ENCODE data around the gene ANXA4. TPM values are rescaled to one million over a fixed set of nuclear protein-coding genes. Genes with fewer than 3 reads are reported as not detected.
A peak's percentile ranks its signal among the peaks of the same experiment; 100 is the strongest.

The ANXA4 gene
- total RNA-seq, 1 experiment from 2014 or later = 92.0 TPM

GRCh38 chr2:69774984-69775982 is 33.3 kb downstream of the ANXA4 start:
- BruUV-seq (replicated peaks) = no TSS peak
- Mint-ChIP-seq H3K27me3 (ENCODE audit: insufficient read depth, unreplicated experiment) (no peaks in the 10 kb centered on the region), H3K36me3 (ENCODE audit: insufficient read depth, unreplicated experiment) (peaks cover 9% of the 10 kb centered on the region), H3K4me3 (ENCODE audit: unreplicated experiment) (no peak overlapping the region), H3K27ac (ENCODE audit: unreplicated experiment) (peak overlapping the region; percentile 51), H3K4me1 (ENCODE audit: low read depth, unreplicated experiment) (peaks cover 23% of the 10 kb centered on the region), H3K9me3 (ENCODE audit: unreplicated experiment) (no peaks in the 10 kb centered on the region)
- POLR2A ChIA-PET = no interaction called here
- CTCF ChIA-PET = no interaction called here
- peaks cover 11% of the 10 kb centered on the region for H3K9me3 ChIP-seq
- H3K4me1 ChIP-seq = peaks cover 42% of the 10 kb centered on the region
- no peaks in the 10 kb centered on the region for H3K27me3 ChIP-seq (replicated peaks; ENCODE audit: control insufficient read depth, insufficient read depth, low read length)
- H3K4me3 ChIP-seq (ENCODE audit: low read depth, low read length) = no peak overlapping the region
- 0 out of 2 replicates have a peak, but pooled peaks cover 1% of the 10 kb centered on the region for H3K36me3 ChIP-seq (ENCODE audit: control insufficient read depth, insufficient read depth, low read length)
- no peak for DNase-seq
- intact Hi-C loops (cut with micrococcal nuclease; ENCODE audit: unreplicated experiment) = no loop called here
- TF ChIP-seq, protein P1, sequence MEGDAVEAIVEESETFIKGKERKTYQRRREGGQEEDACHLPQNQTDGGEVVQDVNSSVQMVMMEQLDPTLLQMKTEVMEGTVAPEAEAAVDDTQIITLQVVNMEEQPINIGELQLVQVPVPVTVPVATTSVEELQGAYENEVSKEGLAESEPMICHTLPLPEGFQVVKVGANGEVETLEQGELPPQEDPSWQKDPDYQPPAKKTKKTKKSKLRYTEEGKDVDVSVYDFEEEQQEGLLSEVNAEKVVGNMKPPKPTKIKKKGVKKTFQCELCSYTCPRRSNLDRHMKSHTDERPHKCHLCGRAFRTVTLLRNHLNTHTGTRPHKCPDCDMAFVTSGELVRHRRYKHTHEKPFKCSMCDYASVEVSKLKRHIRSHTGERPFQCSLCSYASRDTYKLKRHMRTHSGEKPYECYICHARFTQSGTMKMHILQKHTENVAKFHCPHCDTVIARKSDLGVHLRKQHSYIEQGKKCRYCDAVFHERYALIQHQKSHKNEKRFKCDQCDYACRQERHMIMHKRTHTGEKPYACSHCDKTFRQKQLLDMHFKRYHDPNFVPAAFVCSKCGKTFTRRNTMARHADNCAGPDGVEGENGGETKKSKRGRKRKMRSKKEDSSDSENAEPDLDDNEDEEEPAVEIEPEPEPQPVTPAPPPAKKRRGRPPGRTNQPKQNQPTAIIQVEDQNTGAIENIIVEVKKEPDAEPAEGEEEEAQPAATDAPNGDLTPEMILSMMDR (IDR thresholded peaks at IDR 0.05; ENCODE audit: insufficient read depth in 1 of 2, low read depth in 1 of 2, low read length in 1 of 2, severe bottlenecking in 1 of 2, unreplicated experiment in 1 of 2) = no peak

GRCh38 chr2:69776886-69777785 is 35.2 kb downstream of the ANXA4 start:
- ChIA-PET CTCF (no interaction called here), POLR2A (interaction anchor here (0.5 to 0.6 kb wide), 2 partner anchors 47 to 229 kb away, joined by 3 to 4 read pairs; no protein-coding TSS in a partner anchor)
- H3K4me3 ChIP-seq (ENCODE audit: low read depth, low read length) = no peak overlapping the region
- H3K36me3 Mint-ChIP-seq (ENCODE audit: insufficient read depth, unreplicated experiment) = peaks cover 9% of the 10 kb centered on the region
- no peaks in the 10 kb centered on the region for H3K36me3 ChIP-seq (ENCODE audit: control insufficient read depth, insufficient read depth, low read length)
- H3K27me3 Mint-ChIP-seq (ENCODE audit: insufficient read depth, unreplicated experiment) = no peaks in the 10 kb centered on the region
- H3K27me3 ChIP-seq (replicated peaks; ENCODE audit: control insufficient read depth, insufficient read depth, low read length) = no peaks in the 10 kb centered on the region
- H3K9me3 ChIP-seq = peaks cover 11% of the 10 kb centered on the region
- no peak overlapping the region for H3K4me3 Mint-ChIP-seq (ENCODE audit: unreplicated experiment)
- H3K9me3 Mint-ChIP-seq (ENCODE audit: unreplicated experiment) = no peaks in the 10 kb centered on the region
- intact Hi-C loops (cut with micrococcal nuclease; ENCODE audit: unreplicated experiment) = no loop called here
- no TSS peak for BruUV-seq (replicated peaks)
- TF ChIP-seq, protein P1 (IDR thresholded peaks at IDR 0.05; ENCODE audit: insufficient read depth in 1 of 2, low read depth in 1 of 2, low read length in 1 of 2, severe bottlenecking in 1 of 2, unreplicated experiment in 1 of 2) = no peak
- DNase-seq = peak in 1 of 2 experiments; percentile 24
- H3K4me1 Mint-ChIP-seq (ENCODE audit: low read depth, unreplicated experiment) = peaks cover 28% of the 10 kb centered on the region
- H3K4me1 ChIP-seq = peaks cover 53% of the 10 kb centered on the region
- H3K27ac Mint-ChIP-seq (ENCODE audit: unreplicated experiment) = peak overlapping the region; percentile 34

- Mint-ChIP-seq H3K4me1 (ENCODE audit: low read depth, unreplicated experiment) (peaks cover 28% of the 10 kb centered on the region), H3K27ac (ENCODE audit: unreplicated experiment) (no peak overlapping the region), H3K4me3 (ENCODE audit: unreplicated experiment) (no peak overlapping the region), H3K36me3 (ENCODE audit: insufficient read depth, unreplicated experiment) (peaks cover 9% of the 10 kb centered on the region), H3K9me3 (ENCODE audit: unreplicated experiment) (no peaks in the 10 kb centered on the region), H3K27me3 (ENCODE audit: insufficient read depth, unreplicated experiment) (no peaks in the 10 kb centered on the region)
- POLR2A ChIA-PET = interaction anchor here (0.5 to 0.6 kb wide), 2 partner anchors 48 to 229 kb away, joined by 3 to 4 read pairs; no protein-coding TSS in a partner anchor
- no peak overlapping the region for H3K4me3 ChIP-seq (ENCODE audit: low read depth, low read length)
- CTCF ChIA-PET = no interaction called here
- peaks cover 58% of the 10 kb centered on the region for H3K4me1 ChIP-seq
- peaks cover 11% of the 10 kb centered on the region for H3K9me3 ChIP-seq
- no peaks in the 10 kb centered on the region for H3K36me3 ChIP-seq (ENCODE audit: control insufficient read depth, insufficient read depth, low read length)
- no peak for DNase-seq
- TF ChIP-seq, protein P1 (IDR thresholded peaks at IDR 0.05; ENCODE audit: insufficient read depth in 1 of 2, low read depth in 1 of 2, low read length in 1 of 2, severe bottlenecking in 1 of 2, unreplicated experiment in 1 of 2) = no peak
- no TSS peak for BruUV-seq (replicated peaks)
- intact Hi-C loops (cut with micrococcal nuclease; ENCODE audit: unreplicated experiment) = no loop called here
- H3K27me3 ChIP-seq (replicated peaks; ENCODE audit: control insufficient read depth, insufficient read depth, low read length) = no peaks in the 10 kb centered on the region
Measured at GRCh38 chr2:69777786-69778105, 35.8 kb downstream of the ANXA4 start.
